Breast epithelium (tissue), 4 donors: ENCODE data around the gene CNIH4. TPM values are rescaled to one million over a fixed set of nuclear protein-coding genes. Genes with fewer than 3 reads are reported as not detected.

Source experiments
- DNase-seq, 2 donors: peaks; one replicate each; pipeline ENCODE4 v3.0.0-alpha.2; 2019; ENCODE audit warnings: low spot score in 2 of 2
- H3K27ac ChIP-seq, 2 donors: fragments of 200-600 bp; sonication (generic) in 1 of 2; one replicate each; pipeline ENCODE4 v1.5.1; 2016 to 2019; ENCODE audit warnings: mild to moderate bottlenecking in 1 of 2
- H3K27me3 ChIP-seq, 2 donors: fragments of 200-600 bp; sonication (generic) in 1 of 2; one replicate each; pipeline versions ENCODE4 v1.5.1 to v1.6.0; 2017 to 2019; ENCODE audit warnings: control low read depth in 1 of 2, mild to moderate bottlenecking in 1 of 2
- H3K36me3 ChIP-seq: fragments of 200-600 bp; one replicate; pipeline ENCODE4 v1.5.1; 2019
- H3K4me1 ChIP-seq, 2 donors: fragments of 200-600 bp; sonication (generic); one replicate each; pipeline ENCODE4 v1.5.1; 2016 to 2019; ENCODE audit warnings: control low read depth in 1 of 2
- H3K4me3 ChIP-seq, 3 donors: fragments of 200-600 bp; sonication (generic); 1 replicate in 2 of 3; 2 replicates in 1 of 3; pipeline ENCODE4 v1.5.1; 2016 to 2019; ENCODE audit warnings: mild to moderate bottlenecking in 3 of 3, moderate library complexity in 2 of 3
- H3K9me3 ChIP-seq, 2 donors: fragments of 200-600 bp; sonication (generic) in 1 of 2; one replicate each; pipeline ENCODE4 v1.5.1; 2016 to 2019; ENCODE audit warnings: control low read depth in 1 of 2
- POLR2A ChIP-seq: fragments of 450-650 bp; IDR thresholded peaks from one replicate; pipeline ENCODE4 v1.6.1; 2016; ENCODE audit warnings: antibody characterized with exemption, mild to moderate bottlenecking, moderate library complexity
- POLR2AphosphoS5 ChIP-seq, 3 donors: sonication (generic); formaldehyde crosslinking; IDR thresholded peaks; one replicate each; pipeline ENCODE4 v1.6.1; 2017; ENCODE audit warnings: antibody characterized with exemption in 3 of 3
- intact Hi-C: fragments of 100-400 bp; cut with DNase I; formaldehyde crosslinking; loops from one replicate; pipeline ENCODE4 v1.15.1; 2023; ENCODE audit warnings: low total_unique reads
- total RNA-seq, 3 donors: library from RNA; depleted of rRNA; stranded (reverse); fragments of >200 nt; gene quantifications; one replicate each; pipeline ENCODE4 v1.1.0, GENCODE V29; 2016
- TF ChIP-seq, protein P1 (sequence below), 3 donors: fragments of 450-650 bp; IDR thresholded peaks; one replicate each; pipeline ENCODE4 v1.5.1; 2016 to 2017; ENCODE audit warnings: antibody characterized with exemption in 3 of 3, mild to moderate bottlenecking in 3 of 3, moderate library complexity in 3 of 3

CNIH4 gene
- total RNA-seq, 3 donors from 2014 or later: 42.9 to 54.1 (median 43.3) TPM

DNA sequence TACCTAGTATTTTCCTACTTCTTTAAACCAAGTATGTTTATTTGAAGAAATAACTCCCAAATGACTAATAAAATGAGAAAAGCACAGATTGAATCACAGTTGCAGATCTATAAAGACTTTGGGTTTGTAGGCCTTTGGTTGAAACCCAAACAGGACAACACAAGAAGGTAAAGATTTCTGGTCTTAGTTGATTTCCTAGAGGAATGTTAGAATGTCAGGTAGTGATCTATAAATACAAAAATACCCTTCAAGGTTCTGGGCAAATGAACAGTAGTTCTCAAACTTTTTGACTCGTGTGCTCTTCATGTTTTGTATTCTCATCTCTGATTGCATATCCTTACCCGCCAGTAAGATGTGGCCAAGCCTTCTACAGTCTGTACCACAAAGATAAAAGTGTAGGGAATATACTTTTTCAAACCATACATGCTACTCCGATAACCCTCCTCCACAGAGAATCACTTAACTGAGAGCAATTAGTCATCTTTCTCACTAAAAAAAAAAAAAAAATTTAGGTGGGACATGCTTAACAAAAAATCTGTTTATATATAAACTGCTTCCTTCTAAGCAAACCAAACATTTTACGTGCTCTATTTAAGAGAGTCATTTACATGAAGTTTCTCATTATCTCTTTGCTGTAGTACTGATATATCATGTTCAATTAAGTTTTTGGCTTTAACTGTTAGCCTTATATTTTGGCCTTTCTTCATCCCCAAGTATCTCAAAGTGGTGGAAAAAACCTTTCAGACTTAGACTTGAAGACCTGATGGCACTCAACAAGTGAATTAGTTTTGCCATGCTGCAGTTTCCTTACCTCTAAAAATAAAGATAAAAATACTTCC is 36.0 kb downstream of the CNIH4 start:
- DNase-seq: no peak
- peaks cover 5% of the 10 kb centered on the region for H3K36me3 ChIP-seq
- H3K4me1 ChIP-seq: peaks cover 0 to 3% of the 10 kb centered on the region in 2 donors
- H3K9me3 ChIP-seq: no peaks in the 10 kb centered on the region
- TF ChIP-seq, protein P1, sequence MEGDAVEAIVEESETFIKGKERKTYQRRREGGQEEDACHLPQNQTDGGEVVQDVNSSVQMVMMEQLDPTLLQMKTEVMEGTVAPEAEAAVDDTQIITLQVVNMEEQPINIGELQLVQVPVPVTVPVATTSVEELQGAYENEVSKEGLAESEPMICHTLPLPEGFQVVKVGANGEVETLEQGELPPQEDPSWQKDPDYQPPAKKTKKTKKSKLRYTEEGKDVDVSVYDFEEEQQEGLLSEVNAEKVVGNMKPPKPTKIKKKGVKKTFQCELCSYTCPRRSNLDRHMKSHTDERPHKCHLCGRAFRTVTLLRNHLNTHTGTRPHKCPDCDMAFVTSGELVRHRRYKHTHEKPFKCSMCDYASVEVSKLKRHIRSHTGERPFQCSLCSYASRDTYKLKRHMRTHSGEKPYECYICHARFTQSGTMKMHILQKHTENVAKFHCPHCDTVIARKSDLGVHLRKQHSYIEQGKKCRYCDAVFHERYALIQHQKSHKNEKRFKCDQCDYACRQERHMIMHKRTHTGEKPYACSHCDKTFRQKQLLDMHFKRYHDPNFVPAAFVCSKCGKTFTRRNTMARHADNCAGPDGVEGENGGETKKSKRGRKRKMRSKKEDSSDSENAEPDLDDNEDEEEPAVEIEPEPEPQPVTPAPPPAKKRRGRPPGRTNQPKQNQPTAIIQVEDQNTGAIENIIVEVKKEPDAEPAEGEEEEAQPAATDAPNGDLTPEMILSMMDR (IDR thresholded peaks at IDR 0.05): no peak
- no peak for TF ChIP-seq POLR2A
- TF ChIP-seq POLR2AphosphoS5 (IDR thresholded peaks at IDR 0.05): no peak
- no peak overlapping the region for H3K4me3 ChIP-seq
- H3K27me3 ChIP-seq: no peaks in the 10 kb centered on the region
- intact Hi-C loops: no loop called here
- no peak overlapping the region for H3K27ac ChIP-seq

DNA sequence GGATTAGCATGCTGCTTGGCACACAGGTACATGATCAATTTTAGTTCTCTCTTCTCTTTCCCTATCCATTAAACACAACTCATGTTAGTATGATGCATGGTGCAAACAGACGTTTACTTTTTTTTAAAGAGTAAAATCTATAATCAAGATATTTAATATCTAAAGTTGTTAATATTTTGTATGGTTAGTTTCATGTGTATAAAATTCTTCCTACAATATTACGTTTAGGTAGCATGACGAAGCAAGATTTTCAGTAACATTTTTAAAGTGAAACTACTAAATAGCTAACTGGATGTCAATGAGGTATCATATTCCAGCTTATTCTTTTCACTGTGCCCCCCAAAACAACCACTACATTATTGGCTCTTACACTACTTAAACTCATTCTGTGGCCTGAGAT is 36.6 kb downstream of the CNIH4 start:
- DNase-seq: no peak
- Histone ChIP-seq H3K27ac (no peak overlapping the region), H3K9me3 (no peaks in the 10 kb centered on the region), H3K4me1 (no peaks in the 10 kb centered on the region), H3K4me3 (no peak overlapping the region), H3K27me3 (no peaks in the 10 kb centered on the region), H3K36me3 (peaks cover 5% of the 10 kb centered on the region)
- TF ChIP-seq, protein P1 (IDR thresholded peaks at IDR 0.05): no peak
- no peak for TF ChIP-seq POLR2A
- no peak for TF ChIP-seq POLR2AphosphoS5 (IDR thresholded peaks at IDR 0.05)
- intact Hi-C loops: no loop called here

DNA sequence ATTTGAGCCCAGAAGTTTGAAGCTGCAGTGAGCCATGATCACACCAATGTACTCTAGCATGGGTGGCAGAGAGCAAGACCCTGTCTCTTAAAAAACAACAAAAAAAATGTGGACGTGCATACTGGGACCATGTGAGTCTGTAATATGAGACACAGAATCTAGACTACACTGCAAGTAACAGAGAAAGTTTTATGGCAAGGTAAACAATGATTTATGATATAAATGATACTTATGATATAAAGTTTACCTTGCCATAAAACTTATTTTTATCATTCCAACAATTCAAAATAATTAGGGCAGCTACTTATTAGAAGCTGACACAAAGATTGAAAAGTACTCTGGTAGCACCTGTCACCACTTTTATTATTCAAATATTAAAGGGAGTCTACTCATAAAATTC is 43.2 kb downstream of the CNIH4 start:
- TF ChIP-seq, protein P1 (IDR thresholded peaks at IDR 0.05): no peak
- TF ChIP-seq POLR2AphosphoS5 (IDR thresholded peaks at IDR 0.05) (no peak), POLR2A (no peak)
- intact Hi-C loops: no loop called here
- H3K36me3 ChIP-seq: peaks cover 13% of the 10 kb centered on the region
- DNase-seq: no peak
- H3K9me3 ChIP-seq: no peaks in the 10 kb centered on the region
- H3K4me3 ChIP-seq: no peak overlapping the region
- no peak overlapping the region for H3K27ac ChIP-seq
- no peaks in the 10 kb centered on the region for H3K4me1 ChIP-seq
- no peaks in the 10 kb centered on the region for H3K27me3 ChIP-seq

DNA sequence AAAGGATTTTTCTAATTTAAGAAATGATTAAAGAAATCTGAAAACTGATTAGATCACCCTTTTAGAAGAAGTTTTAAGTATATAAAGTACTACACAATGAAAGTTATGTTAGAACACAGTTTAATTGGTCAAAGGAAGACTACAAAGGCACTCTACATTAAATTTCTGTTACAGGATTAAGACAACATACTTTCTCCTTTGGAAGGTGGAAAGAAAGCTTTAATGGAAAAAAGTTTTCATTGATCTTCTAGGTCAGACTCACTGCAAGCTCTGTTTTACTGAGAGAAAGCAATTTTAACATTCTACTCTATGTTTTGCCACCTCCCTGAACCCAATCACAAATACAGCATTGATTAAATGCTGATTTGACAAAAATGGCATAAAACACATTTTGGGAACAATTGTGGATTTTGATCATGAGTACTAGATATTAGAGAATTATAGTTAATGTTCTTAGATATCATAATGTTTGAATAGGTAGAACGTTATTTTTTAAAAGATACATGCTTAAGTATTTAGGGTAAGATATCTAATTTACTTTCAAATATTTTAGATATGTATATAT is 45.9 kb downstream of the CNIH4 start:
- Histone ChIP-seq H3K36me3 (peaks cover 9% of the 10 kb centered on the region), H3K4me1 (no peaks in the 10 kb centered on the region), H3K27ac (no peak overlapping the region), H3K4me3 (no peak overlapping the region), H3K9me3 (no peaks in the 10 kb centered on the region), H3K27me3 (no peaks in the 10 kb centered on the region)
- intact Hi-C loops: no loop called here
- TF ChIP-seq POLR2A: no peak
- TF ChIP-seq, protein P1 (IDR thresholded peaks at IDR 0.05): no peak
- no peak for TF ChIP-seq POLR2AphosphoS5 (IDR thresholded peaks at IDR 0.05)
- no peak for DNase-seq

DNA sequence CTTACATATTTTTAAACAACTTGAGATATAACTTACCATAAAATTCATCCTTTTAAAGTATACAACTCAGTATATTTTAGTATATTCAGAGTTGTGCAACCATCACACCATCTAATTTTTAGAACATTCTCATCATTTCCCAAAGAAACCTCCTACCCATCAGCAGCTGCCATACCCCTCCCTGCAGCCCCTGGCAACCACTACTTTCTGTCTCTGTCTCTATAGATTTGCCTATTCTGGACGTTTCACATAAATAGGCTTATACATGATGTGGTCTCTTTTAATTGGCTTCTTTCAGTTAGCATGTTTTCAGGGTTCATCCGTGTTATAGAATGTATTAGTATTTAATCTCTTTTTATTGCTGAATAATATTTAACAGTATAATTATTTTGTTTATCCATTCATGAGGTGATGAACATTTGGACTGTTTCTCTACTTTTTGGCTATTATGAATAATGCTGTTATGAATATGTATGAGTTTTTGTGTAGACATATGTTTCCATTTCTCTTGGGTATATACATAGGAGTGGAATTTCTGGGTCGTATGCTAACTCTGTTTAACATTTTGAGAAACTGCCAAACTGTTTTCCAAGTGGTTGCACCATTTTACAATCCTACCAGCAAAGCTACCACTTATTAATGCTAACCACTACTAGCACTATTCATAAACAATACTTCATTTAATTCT is 48.4 kb downstream of the CNIH4 start:
- Histone ChIP-seq H3K9me3 (no peaks in the 10 kb centered on the region), H3K27me3 (no peaks in the 10 kb centered on the region), H3K4me3 (no peak overlapping the region), H3K36me3 (peaks cover 9% of the 10 kb centered on the region), H3K27ac (no peak overlapping the region), H3K4me1 (no peaks in the 10 kb centered on the region)
- intact Hi-C loops: no loop called here
- DNase-seq: no peak
- TF ChIP-seq POLR2AphosphoS5 (IDR thresholded peaks at IDR 0.05) (no peak), POLR2A (no peak)
- TF ChIP-seq, protein P1 (IDR thresholded peaks at IDR 0.05): no peak
